ENCODE data around the gene FAM53A. TPM values are rescaled to one million over a fixed set of nuclear protein-coding genes. Genes with fewer than 3 reads are reported as not detected.

Gene FAM53A
- total RNA-seq, 1 experiment from 2014 or later: 1.5 TPM

GRCh38 chr4:1593458-1593857, 90.7 kb downstream of the FAM53A start:
- Histone ChIP-seq H2AFZ (ENCODE audit: low read length) (no peak overlapping the region), H3K4me1 (ENCODE audit: low read length) (no peaks in the 10 kb centered on the region)
- DNase-seq: no peak

DNA sequence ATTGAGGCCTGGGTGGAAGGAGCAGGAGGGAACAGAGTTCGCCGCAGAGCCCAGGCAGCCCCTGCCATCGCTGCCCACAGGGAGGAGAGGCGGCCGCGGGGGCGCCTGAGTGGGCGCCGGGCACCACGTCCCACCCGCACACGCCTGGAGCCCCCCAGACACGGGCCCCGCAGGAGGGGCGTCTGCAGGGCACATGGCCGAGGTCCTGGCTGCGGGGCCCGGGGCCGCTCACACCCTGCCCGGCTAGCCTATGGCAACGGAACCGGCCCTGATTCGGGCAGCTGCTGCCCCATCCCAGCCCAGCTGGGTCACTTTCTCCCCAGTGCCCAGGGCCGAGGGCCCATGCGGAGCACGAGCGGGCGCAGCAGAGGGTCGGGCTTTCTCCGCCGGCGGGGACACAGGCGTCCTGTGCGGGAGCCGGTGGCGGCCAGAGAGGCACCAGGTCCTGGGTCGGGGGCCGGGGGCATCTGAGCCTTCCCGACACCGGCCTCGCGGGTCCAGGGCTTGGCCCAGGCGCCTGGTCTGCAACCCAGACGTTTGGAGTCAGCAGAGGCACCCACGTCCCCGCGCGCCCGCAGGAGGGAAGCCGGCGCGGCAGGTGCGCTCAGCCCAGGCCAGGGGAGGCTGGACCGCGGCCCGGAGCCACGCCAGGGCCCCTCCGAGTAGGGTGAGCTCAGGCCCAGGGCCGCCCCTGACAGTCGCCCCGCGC, 91.2 kb downstream of the FAM53A start:
- no peak overlapping the region for H3K4me3 ChIP-seq (ENCODE audit: low read length)
- H3K79me2 ChIP-seq (ENCODE audit: low read length): no peaks in the 10 kb centered on the region
- no peaks in the 10 kb centered on the region for H4K20me1 ChIP-seq (ENCODE audit: insufficient read depth, low read depth, low read length)
- no peak for DNase-seq
- H3K4me1 ChIP-seq (ENCODE audit: low read length): no peaks in the 10 kb centered on the region
- H3K27me3 ChIP-seq (ENCODE audit: low read length): no peaks in the 10 kb centered on the region; the same call in 1 of the 2 replicates
- no peak overlapping the region for H2AFZ ChIP-seq (ENCODE audit: low read length)
- H3K27ac ChIP-seq (ENCODE audit: low read length): no peak overlapping the region
- no peak overlapping the region for H3K4me2 ChIP-seq (ENCODE audit: low read depth, low read length, poor library complexity, severe bottlenecking)
- peaks cover 11% of the 10 kb centered on the region; the same call in 1 of the 2 replicates for H3K9me3 ChIP-seq (ENCODE audit: low read length)
- no peaks in the 10 kb centered on the region for H3K36me3 ChIP-seq (ENCODE audit: insufficient read depth, low read length)
- H3K9me2 ChIP-seq (replicated peaks; ENCODE audit: insufficient read depth, low read length): no peaks in the 10 kb centered on the region
- H3K9ac ChIP-seq (ENCODE audit: low read length): no peak overlapping the region

More at GRCh38 chr4:1593458-1593857, 90.7 kb downstream of the FAM53A start:
- no peak overlapping the region for H3K4me2 ChIP-seq (ENCODE audit: low read depth, low read length, poor library complexity, severe bottlenecking)
- no peak overlapping the region for H3K27ac ChIP-seq (ENCODE audit: low read length)
- no peaks in the 10 kb centered on the region for H3K36me3 ChIP-seq (ENCODE audit: insufficient read depth, low read length)
- no peak overlapping the region for H3K9ac ChIP-seq (ENCODE audit: low read length)
- H3K9me3 ChIP-seq (ENCODE audit: low read length): peaks cover 11% of the 10 kb centered on the region; the same call in 1 of the 2 replicates
- H4K20me1 ChIP-seq (ENCODE audit: insufficient read depth, low read depth, low read length): no peaks in the 10 kb centered on the region
- H3K79me2 ChIP-seq (ENCODE audit: low read length): no peaks in the 10 kb centered on the region
- no peaks in the 10 kb centered on the region; the same call in 1 of the 2 replicates for H3K27me3 ChIP-seq (ENCODE audit: low read length)
- no peak overlapping the region for H3K4me3 ChIP-seq (ENCODE audit: low read length)
- no peaks in the 10 kb centered on the region for H3K9me2 ChIP-seq (replicated peaks; ENCODE audit: insufficient read depth, low read length)

GRCh38 chr4:1592068-1592708, 91.9 kb downstream of the FAM53A start:
- no peaks in the 10 kb centered on the region; the same call in 1 of the 2 replicates for H3K27me3 ChIP-seq (ENCODE audit: low read length)
- no peaks in the 10 kb centered on the region for H3K36me3 ChIP-seq (ENCODE audit: insufficient read depth, low read length)
- no peak overlapping the region for H3K4me2 ChIP-seq (ENCODE audit: low read depth, low read length, poor library complexity, severe bottlenecking)
- no peaks in the 10 kb centered on the region for H3K79me2 ChIP-seq (ENCODE audit: low read length)
- no peak overlapping the region for H2AFZ ChIP-seq (ENCODE audit: low read length)
- peaks cover 11% of the 10 kb centered on the region; the same call in 1 of the 2 replicates for H3K9me3 ChIP-seq (ENCODE audit: low read length)
- no peaks in the 10 kb centered on the region for H3K9me2 ChIP-seq (replicated peaks; ENCODE audit: insufficient read depth, low read length)
- no peak for DNase-seq
- H3K27ac ChIP-seq (ENCODE audit: low read length): no peak overlapping the region
- no peaks in the 10 kb centered on the region for H3K4me1 ChIP-seq (ENCODE audit: low read length)
- H3K9ac ChIP-seq (ENCODE audit: low read length): no peak overlapping the region
- no peak overlapping the region for H3K4me3 ChIP-seq (ENCODE audit: low read length)
- no peaks in the 10 kb centered on the region for H4K20me1 ChIP-seq (ENCODE audit: insufficient read depth, low read depth, low read length)

- Histone ChIP-seq H3K27ac (ENCODE audit: low read length) (no peak overlapping the region), H3K4me1 (ENCODE audit: low read length) (no peaks in the 10 kb centered on the region), H3K79me2 (ENCODE audit: low read length) (no peaks in the 10 kb centered on the region), H4K20me1 (ENCODE audit: insufficient read depth, low read depth, low read length) (no peaks in the 10 kb centered on the region), H3K36me3 (ENCODE audit: insufficient read depth, low read length) (no peaks in the 10 kb centered on the region), H3K4me3 (ENCODE audit: low read length) (no peak overlapping the region), H3K9me3 (ENCODE audit: low read length) (peaks cover 11% of the 10 kb centered on the region; the same call in 1 of the 2 replicates), H3K9ac (ENCODE audit: low read length) (no peak overlapping the region), H3K9me2 (replicated peaks; ENCODE audit: insufficient read depth, low read length) (no peaks in the 10 kb centered on the region), H3K4me2 (ENCODE audit: low read depth, low read length, poor library complexity, severe bottlenecking) (no peak overlapping the region), H2AFZ (ENCODE audit: low read length) (no peak overlapping the region), H3K27me3 (ENCODE audit: low read length) (no peaks in the 10 kb centered on the region; the same call in 1 of the 2 replicates)
- DNase-seq: no peak
Measured at GRCh38 chr4:1591107-1591506, 93.0 kb downstream of the FAM53A start.

- Histone ChIP-seq H3K36me3 (ENCODE audit: insufficient read depth, low read length) (no peaks in the 10 kb centered on the region), H3K9me3 (ENCODE audit: low read length) (peaks cover 11% of the 10 kb centered on the region; the same call in 1 of the 2 replicates), H3K4me1 (ENCODE audit: low read length) (no peaks in the 10 kb centered on the region), H3K4me2 (ENCODE audit: low read depth, low read length, poor library complexity, severe bottlenecking) (no peak overlapping the region), H3K9me2 (replicated peaks; ENCODE audit: insufficient read depth, low read length) (no peaks in the 10 kb centered on the region), H3K79me2 (ENCODE audit: low read length) (no peaks in the 10 kb centered on the region), H3K4me3 (ENCODE audit: low read length) (no peak overlapping the region), H2AFZ (ENCODE audit: low read length) (no peak overlapping the region), H3K27ac (ENCODE audit: low read length) (no peak overlapping the region), H3K27me3 (ENCODE audit: low read length) (no peaks in the 10 kb centered on the region; the same call in 1 of the 2 replicates), H3K9ac (ENCODE audit: low read length) (no peak overlapping the region), H4K20me1 (ENCODE audit: insufficient read depth, low read depth, low read length) (no peaks in the 10 kb centered on the region)
- DNase-seq: no peak
Measured at GRCh38 chr4:1590244-1590643, 93.9 kb downstream of the FAM53A start.

Small RNAs within 50 kb of the gene (small RNA-seq; reads per million reads assigned to genes)
- not detected for gene RF00019

Other genes with a start within 250 kb of the FAM53A start
- gene SLBP, start 28.0 kb upstream of the FAM53A start, total RNA-seq (2014; rRNA removed; shearing (Covaris generic); ENCODE audit: low replicate concordance): 82.1 and 92.4 TPM in 2 replicates
- gene TMEM129, start 37.0 kb upstream of the FAM53A start, total RNA-seq (2014; rRNA removed; shearing (Covaris generic); ENCODE audit: low replicate concordance): 21.8 and 39.4 TPM in 2 replicates
- gene TACC3, start 37.2 kb upstream of the FAM53A start, total RNA-seq (2014; rRNA removed; shearing (Covaris generic); ENCODE audit: low replicate concordance): 22.0 and 37.6 TPM in 2 replicates
- gene FGFR3, start 109.0 kb upstream of the FAM53A start, total RNA-seq (2014; rRNA removed; shearing (Covaris generic); ENCODE audit: low replicate concordance): not detected in 2 replicates
- gene LETM1, start 171.8 kb upstream of the FAM53A start, total RNA-seq (2014; rRNA removed; shearing (Covaris generic); ENCODE audit: low replicate concordance): 25.2 and 75.1 TPM in 2 replicates
- 54.9 and 64.9 TPM in 2 replicates for gene NSD2, start 187.1 kb upstream of the FAM53A start, total RNA-seq (2014; rRNA removed; shearing (Covaris generic); ENCODE audit: low replicate concordance)